GM19025 (cell line): Measurements from ENCODE around the gene OSGEP.
A peak's percentile ranks its signal among the peaks of the same experiment; 100 is the strongest.

Source experiments
- ATAC-seq: cut with Tn5 transposase; IDR thresholded peaks from one replicate; pipeline ENCODE4 v1.9.1; 2021; ENCODE audit warnings: mild to moderate bottlenecking, low read depth, moderate library complexity; ENCODE audit not compliant: unreplicated experiment

OSGEP gene

DNA sequence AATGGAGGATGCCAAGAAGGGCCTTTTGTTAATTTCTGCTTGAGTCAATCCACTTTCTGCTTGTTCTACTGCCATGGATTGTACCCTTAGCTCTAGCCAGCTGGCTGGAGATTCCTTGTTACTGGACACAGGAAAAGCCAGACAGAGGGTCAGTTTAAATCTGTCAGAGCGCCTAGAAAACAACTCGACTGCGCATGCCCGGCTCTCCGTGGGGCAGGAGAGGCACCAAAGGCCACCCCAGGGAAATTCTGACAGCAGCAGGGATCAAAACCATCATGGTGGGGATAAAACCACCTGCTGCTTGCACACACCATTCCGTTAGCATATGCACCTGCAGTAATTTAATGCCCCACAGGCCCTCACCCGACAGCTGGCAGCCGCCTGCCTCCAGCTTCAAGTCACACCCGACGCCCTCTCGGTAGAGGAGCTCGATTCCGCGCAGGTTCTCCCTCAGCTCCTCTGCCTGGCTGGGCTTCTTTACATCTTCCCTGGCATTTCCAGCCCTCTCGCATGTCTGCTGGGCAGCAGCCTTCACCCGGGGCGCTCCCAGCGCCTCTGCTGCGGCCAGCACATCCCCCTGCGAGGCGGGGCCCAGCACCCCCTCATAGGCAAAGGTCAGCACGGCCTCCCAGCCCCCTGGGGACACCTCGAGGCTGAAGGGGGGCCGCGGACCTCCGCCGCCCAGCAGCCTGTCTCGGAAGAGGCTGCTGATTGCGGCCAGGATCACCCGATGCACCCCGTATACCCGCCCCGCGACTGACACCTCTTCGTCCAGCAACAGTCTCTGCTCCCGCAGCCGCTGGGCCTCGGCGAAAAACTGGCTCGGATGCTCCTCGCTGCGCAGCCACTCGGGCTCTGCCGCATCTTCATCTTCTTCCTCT, 19.7 kb downstream of the OSGEP start:
- no peak for ATAC-seq

DNA sequence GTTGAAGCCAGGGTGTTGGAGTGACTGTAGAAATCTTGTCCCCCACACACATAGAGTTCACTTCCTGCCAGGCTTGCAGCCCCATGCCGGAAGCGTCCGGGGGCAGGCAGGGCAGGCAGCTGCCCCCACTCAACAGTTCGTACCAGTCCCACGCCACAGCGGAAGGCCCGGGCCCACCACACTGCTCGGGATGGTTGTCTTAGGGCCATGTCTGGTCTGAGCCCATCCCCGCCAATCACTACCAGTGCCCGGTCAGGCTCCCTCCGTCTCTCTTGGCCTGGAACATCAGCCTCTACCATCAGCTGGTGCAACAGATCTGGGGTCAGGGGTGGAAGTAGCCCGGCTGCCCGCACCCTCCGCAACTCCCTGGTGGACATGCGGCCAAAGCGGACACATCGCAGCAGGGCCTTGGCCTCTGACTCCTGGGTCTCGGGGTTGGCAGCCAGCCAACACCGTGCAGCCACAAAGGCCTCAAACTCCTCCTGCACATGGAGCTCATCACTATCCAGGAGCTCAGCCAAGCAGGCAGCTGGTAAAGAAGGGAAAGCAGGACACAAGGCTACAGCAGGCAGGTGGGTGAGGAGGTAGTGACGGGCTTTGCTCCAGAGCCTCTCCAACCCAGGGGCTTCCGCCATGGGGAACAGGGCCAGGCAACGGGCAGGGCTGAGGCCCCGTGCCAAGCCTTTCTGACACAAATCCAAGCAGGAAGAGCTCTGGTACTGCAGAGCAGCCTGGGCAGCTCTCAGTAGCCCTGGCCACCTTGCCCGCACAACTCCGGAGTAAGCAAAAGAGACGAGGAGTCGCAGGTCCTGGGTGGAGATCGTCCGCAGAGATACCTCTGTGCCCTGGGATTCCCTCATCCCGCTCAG, 24.6 kb downstream of the OSGEP start:
- no peak for ATAC-seq

DNA sequence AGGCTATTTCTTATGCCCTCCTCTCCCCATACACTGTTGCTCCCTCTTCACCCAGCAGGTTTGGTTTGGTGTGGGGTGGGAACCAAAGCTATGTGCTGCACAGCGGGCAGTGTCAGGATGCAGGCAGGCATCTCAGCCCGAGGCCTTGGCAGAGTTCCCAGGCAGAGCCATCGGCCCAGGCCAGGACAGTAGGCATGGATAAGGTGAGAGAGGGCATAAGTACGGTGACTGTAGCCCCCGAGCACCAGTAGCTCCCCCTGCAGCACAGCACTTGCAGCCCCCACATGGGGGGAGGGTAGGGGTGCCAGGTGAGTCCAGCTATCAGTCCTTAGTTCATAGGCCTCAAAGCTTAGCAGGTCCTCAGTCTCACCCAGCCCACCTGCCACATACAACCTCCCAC, 25.8 kb downstream of the OSGEP start:
- ATAC-seq, result no peak

DNA sequence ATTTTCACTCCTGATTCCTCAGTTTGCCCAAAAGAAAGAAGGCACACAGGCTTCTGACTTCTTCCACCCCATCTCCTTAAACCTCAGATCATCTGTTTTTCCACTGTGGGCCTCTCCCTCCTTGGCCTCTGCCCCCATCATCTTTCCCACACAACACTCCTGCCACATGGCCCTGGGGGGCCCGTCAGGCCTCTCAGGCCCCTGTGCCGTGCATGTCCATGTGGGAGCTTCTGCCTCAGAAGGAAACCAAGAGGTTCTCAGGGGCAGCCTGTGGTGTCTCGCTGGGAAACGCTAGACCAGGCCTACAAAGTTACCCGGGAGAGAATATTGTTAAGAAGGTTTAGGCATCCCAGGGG, 26.6 kb downstream of the OSGEP start:
- peak; percentile 35 for ATAC-seq

DNA sequence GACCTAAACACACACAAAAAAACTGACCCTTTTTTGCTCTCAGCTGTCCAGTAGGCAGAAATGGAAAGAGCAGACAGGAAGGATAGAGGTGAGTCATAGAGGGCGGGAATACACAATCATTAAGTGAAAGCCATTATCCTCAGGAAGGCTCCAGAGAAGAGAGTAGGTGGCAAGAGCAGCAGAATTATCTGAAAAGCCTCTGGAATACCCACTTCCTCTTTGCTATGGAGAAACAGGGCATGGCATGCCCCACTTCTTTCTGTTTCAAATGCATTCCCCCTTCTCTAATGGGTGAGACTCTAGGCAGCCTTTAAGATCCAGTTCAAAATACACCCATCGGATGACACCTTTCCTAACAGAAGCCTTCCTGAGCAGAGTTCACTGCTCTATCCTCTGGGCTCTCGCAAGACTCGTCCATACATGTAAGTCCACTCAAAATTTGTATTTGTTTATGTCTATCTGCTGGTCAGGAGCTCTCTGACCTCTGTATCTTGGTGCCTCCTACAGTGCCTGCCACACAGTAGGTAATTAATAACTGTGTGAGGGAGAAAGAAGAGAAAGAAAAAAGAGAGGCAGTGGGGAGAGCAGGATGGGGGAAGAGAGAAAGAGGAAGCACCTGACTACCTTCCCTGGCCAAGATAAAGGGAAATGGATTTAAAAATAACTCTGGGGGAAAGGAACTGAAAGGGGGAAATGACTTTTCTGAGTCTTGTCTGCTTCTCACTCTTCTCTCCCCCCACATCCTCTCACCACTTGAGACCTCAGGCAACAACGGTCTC, 27.2 kb downstream of the OSGEP start:
- ATAC-seq, result peak; percentile 69

DNA sequence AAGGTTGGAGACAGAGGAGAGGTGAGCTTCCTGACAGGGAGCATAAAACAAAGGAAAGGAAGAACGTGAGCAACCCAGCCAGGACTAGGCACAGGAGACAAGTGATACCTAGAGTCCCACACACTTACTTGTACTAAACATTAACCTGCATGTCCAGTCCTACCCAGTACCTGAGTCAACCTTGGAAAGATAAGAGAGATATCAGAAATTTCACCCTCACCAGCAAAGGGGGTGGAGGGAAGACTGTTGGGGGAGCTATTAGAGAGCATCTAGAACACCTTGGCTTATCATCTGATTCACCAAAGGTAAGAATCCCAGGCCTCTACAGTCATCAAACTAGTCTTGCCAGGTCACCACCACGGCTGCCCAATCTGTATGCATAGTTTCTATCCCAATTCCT, 29.8 kb downstream of the OSGEP start:
- no peak for ATAC-seq

DNA sequence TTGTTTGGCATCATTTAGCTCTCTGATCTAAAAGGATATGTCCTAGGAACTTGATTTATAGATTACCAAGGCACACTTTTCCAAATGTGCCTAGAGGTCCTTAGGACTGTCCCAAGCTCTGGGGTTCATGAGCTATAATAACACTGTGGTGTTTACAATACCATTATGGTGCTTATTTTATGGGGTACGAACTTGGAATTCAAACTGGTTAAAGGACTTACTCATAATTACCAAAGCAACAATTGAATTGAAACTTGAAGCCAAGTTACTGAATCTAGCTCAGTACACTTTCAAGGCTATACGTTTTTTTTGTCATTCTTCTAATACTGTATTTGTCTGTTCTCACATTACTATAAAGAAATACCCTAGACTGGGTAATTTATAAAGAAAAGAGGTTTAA, 31.7 kb downstream of the OSGEP start:
- ATAC-seq, result no peak

DNA sequence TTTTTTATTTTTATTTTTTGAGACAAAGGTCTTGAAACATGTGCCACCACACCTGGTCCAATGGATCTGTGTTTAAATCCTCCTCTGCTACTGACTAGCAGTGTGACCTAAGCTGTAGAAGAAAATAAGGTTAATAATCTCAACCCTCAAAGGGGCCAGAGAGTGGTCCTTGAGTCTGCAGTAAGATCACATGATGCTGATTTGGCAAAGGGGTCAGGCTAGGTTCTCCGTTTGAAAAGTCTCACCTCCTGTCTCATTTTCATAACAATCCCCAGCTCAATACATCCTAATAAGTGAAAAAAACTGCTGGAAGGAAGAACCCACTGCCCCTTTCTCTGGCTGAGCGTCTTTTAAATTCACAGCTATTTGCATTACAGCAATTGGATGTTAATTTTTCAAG, 33.3 kb downstream of the OSGEP start:
- no peak for ATAC-seq

DNA sequence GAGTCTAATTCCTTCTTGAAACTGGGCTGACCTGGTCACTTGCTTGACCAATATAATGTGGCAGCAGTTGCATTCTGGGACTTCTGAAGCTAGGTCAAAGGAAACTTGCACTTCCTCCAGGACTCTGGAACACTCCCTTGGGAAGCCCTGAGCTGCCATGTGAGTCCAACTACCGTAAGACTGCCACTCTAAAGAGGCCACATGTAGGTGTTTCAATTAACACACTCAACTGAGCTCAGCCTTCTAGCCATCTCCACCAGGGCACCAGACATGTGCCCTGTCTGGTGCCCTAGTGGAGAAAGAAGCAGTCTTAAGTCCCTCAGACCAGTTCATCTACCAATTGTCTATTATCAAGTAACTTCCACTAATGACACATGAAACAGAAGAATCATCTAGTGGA, 35.2 kb downstream of the OSGEP start:
- no peak for ATAC-seq

DNA sequence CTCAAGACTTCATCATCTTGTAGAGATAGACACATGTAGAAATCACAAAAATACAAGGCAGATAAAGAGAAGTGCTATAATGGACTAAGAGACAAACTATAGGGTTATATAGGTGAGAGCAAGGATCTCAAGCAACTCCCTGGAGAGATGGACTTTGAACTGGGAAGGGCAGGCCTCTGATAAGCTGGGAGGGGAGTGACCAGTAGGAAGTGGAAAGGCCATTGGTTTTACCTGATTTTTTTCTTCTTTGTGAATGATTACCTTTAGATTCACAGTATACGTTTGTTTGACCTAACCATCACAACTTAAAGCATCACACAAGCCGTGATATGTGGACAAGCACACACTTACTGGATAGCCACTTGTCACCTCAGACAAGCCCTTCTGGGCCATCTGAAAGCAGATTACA, 36.1 kb downstream of the OSGEP start:
- no peak for ATAC-seq

DNA sequence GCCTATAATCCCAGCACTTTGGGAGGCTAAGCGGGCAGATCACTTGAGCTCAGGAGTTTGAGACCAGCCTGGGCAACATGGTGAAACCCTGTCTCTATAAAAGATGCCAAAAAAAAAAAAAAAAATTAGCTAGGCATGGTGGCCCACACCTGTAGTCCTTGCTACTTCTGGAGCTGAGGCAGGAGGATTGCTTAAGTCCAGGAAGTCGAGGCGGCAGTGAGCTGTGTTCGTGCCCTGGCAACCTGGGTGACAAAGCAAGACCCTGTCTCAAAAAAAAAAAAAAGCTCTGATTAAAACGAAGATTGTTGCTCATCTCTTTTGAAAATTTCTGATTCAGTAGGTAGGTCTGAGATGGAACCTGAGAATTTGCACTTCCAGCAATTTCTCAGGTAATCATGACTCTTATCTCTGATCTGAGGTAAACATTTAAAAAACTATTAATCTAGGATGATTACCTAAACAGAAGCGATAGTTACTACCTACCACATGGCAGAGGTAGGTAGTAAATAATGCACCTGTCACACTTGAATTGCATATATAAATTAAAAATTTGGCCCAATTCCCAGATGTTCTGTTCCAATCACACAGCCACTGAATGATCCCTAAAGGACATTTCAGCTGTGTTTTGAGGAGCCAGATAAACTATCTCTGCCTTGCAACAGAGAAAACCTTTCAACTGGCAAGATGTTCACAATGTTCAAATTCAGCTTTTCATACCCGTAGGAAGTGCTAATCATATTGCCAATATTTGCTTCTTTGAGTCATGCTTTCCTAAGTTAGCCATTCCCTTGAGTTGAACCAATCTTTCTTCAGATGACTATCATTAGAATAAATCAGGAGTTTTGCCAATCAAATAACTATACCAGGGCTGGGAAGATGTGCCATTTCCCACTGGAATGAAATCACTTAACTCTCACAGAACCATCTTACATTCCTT, 37.1 kb downstream of the OSGEP start:
- ATAC-seq, result no peak

DNA sequence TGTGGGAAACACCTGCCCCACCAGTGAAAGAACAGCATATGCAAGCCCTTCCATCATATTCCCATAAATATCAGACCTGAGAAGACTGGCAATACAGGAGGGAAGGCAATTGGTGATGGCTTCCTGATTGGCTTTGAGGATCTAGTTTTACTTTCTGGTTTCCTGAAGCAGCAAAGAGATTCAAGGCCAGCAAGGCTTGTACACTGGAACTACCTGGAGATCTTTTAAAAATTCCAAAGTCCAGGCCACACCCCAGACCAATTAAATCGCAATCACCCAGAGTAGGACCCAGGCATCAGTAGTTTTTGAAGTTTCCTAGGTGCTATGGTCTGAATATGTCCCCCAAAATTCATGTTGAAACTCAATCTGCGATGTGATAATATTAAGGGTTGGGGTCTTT, 38.4 kb downstream of the OSGEP start:
- no peak for ATAC-seq

DNA sequence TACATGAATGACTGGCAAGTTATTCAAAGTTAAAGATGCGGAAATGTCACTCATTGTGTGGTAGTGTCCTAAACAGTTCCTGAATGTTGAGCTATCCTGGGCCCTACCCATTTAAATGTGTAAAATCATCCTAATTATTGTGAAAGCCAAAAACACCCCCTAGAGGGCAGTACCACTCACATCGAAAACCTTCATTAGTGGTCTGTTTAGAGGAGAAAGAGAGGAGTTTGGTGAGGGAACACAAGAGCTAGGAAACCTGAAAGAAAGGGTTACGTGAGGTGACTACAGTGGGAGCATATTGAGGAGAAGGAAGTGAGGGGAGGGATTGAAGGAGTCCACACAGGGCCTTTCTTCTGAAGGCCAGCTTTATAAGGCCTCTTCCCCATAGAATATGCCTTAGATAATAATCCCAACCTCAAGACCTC, 38.8 kb downstream of the OSGEP start:
- ATAC-seq, result no peak

DNA sequence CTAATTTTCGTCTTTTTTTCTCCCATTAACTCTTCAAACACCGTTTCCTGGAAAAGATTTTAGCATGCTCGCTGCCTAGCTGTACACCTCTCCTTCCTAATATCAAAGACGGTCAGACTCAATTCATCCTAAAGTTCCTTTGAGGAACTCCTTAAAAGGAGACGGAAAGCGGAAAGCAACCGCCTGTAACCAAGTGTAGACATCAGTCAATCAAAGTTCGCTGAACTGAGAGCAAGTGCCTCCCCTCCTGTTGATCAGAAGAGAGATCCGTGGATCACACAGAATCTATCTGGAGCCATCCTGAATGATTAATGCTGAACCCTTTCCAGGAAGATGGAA, 40.9 kb downstream of the OSGEP start:
- ATAC-seq, result no peak

DNA sequence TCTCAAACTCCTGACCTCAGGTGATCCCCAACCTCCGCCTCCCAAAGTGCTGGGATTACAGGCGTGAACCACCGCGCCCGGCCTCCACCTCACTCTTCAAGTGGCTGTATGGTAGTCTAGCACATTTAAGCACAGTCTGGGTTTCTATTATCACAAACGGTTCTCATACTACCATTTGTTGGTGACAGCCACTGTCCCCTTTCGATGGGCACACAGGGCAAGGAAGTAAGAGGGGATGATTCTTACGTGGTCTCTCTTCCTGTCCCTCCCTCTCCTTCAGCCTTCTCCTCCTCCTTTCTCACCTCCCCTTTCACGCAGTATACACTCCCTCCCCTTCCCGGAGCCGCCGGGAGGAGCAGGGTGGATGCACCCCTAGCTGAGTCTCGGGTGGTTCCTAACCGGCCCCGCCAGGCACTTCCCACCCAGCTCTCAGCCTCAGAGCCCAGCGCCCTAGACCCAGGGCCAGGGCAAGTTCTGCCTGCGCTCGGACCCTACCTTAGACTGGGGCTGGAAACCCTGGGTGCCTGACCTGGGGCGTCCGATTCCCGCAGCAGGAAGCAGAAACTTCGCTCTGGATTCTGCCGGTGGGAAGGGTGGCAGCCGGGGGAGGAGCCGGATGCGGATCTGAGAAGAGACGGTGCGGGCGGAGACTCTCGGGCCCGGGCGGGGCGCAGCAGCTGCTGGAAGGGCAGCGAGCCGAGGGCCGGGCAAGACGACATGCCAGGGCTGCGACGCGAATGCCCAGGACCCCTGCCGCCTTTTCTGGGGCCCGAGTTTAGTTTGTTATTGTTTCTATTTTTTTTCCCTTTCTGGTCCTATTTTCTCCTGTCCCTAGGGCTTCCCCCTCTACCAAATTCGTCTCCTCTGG, 41.5 kb downstream of the OSGEP start, which contains the start of gene TEP1:
TEP1 (minus strand) TSS at position 626 of the 868 bp plus-strand sequence. CDS start 5,062 bp downstream, outside the sequence.
- peak; percentile 65 for ATAC-seq

DNA sequence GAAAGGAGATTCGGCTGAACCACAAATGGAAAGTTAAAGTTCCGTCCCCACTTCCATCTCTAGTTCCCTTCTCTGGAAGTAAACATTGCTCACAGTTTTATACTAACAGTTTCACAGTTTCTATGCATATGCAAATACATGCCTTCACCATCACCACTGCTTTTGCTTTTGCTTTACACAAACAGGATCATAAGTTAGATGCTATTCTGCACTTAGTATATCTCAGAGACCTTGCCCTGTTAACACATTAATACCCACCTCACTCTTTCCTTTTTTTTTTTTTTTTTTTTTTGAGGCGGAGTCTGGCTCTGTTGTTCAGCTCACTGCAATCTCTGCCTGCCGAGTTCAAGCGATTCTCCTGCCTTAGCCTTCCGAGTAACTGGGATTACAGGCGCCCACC, 42.2 kb downstream of the OSGEP start:
- ATAC-seq, result peak; percentile 55

DNA sequence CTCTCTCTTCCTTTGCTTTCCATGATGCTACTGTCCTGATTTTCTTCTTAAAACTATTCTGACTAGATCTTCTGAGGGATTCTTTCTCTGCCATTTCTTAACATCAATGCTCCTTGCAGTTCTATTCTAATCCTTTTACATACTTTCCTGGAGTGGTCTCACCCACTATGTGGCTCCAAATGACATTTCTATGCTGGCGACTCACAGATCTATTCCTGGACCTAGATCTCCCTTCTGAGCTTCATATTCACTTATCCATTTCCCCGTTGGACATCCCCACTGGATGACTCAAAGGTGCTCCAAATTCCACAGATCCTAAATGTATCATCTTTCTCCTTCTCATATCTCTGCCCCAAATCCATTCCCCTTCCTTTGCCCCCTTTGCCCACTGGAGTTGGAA, 45.4 kb downstream of the OSGEP start:
- ATAC-seq, result no peak

DNA sequence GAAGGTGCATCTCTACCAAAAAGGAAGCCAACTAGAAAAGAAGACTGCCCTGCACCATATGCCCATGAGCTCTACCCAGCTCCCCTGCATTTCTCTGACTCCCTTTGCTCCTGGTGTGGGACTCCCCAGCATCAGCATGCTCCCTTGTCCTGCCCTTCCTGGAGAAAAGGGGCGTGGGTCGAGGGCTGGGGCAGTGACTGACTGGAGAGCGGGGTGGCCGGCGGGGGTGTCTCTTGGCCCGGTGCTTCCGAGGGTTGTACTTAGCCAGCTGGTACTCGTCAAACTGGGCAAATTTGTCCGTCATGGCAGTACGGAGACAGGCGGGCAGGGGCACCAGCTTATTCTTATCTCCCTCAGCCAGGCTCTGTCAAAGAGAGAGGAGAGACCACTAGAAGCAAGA, 51.1 kb downstream of the OSGEP start:
- no peak for ATAC-seq
